ENCODE data around the gene ZCCHC24.

- TF ChIP-seq POLR2A (IDR thresholded peaks at IDR 0.05; ENCODE audit: low read depth, low read length) (no peak), POLR2AphosphoS5 (IDR thresholded peaks at IDR 0.05; ENCODE audit: low read depth, low read length) (no peak), TAF1 (IDR thresholded peaks at IDR 0.05; ENCODE audit: borderline replicate concordance, low read depth, low read length) (no peak)
Measured at GRCh38 chr10:79400146-79401004, 45.0 kb downstream of the ZCCHC24 start.
